Spleen (tissue), 11 donors: Measurements from ENCODE around the gene EIF4A2. TPM values are rescaled to one million over a fixed set of nuclear protein-coding genes. Genes with fewer than 3 reads are reported as not detected.

ENCODE experiments used
- microRNA-seq, 3 donors: library from miRNA; unstranded; fragments of <30 nt; microRNA quantifications; one replicate each; pipeline versions ENCODE4 to v1.1.0, GENCODE V29; 2019 to 2020
- polyA plus RNA-seq, 3 donors: library from polyadenylated mRNA; stranded (reverse); fragments of 200-250 nt; gene quantifications; one replicate each; pipeline ENCODE4 v1.2.1, GENCODE V29; 2013
- small RNA-seq, 4 donors: library from RNA; depleted of rRNA; stranded (forward); fragments of <200 nt; gene quantifications; one replicate each; pipeline ENCODE3, GENCODE V24; 2016
- total RNA-seq, 7 donors: library from RNA; depleted of rRNA in 3 of 7; stranded (reverse); fragments of >200 nt in 3 of 7; fragmentation: NEBNext Ultra II Directional in 4 of 7; extraction: Animal tissue kit (Norgen Biotek cat#: 25700) in 4 of 7; gene quantifications; one replicate each; pipeline versions ENCODE4 v1.1.0 to v1.2.1, GENCODE V29; 2016 to 2021
- donor health status: healthy with polysubstance abuse.
- donor health status: DM: no; HTN: no; CAD: no; lungs with moderate emphysema.
- donor health status: DM: no; HTN: no; CAD: no.
- donor health status: Bipolar disorder and iron deficiency.
- donor health status: healthy.
- donor health status: DM: no; HTN: no; CAD: no.
- donor health status: DM: yes; HTN: yes; CAD: no.

Gene EIF4A2
- total and polyA plus RNA-seq, 10 donors: 255 to 512 (median 357) TPM

Small RNAs within 50 kb of the gene (microRNA-seq; reads per million reads assigned to microRNA genes)
- 10.1 to 25.6 (median 20.6) reads per million in 3 donors for gene MIR1248

Small RNAs within 50 kb of the gene (small RNA-seq; reads per million reads assigned to genes)
- gene RF00092: 0 reads per million in 4 donors
- 0 reads per million in 4 donors for gene RNU6-1105P
- gene SNORA4: 0 reads per million in 4 donors
- gene SNORA63: 0 reads per million in 4 donors
- 0 reads per million in 4 donors for gene SNORA81
- gene SNORD2: 0 reads per million in 4 donors

Other genes with a start within 250 kb of the EIF4A2 start
- 1 to 10 TPM; 4.2 to 7.7 (median 5.9) TPM for gene CRYGS, start 239.2 kb upstream of the EIF4A2 start, total RNA-seq
- gene CRYGS, start 239.2 kb upstream of the EIF4A2 start, polyA plus RNA-seq: 10 to 100 TPM in 2 of 3 donors, 1 to 10 TPM in 1; 7.7 to 24.8 (median 12.1) TPM
- gene TBCCD1, start 216.2 kb upstream of the EIF4A2 start, total RNA-seq: 10 to 100 TPM in 6 of 7 donors, 1 to 10 TPM in 1; 9.8 to 22.1 (median 14.4) TPM
- 1 to 10 TPM; 3.7 to 5.1 (median 3.9) TPM for gene TBCCD1, start 216.2 kb upstream of the EIF4A2 start, polyA plus RNA-seq
- 10 to 100 TPM; 33.0 to 98.2 (median 48.6) TPM for gene DNAJB11, start 212.9 kb upstream of the EIF4A2 start, total RNA-seq
- gene DNAJB11, start 212.9 kb upstream of the EIF4A2 start, polyA plus RNA-seq: 10 to 100 TPM; 27.5 to 29.1 (median 27.8) TPM
- under 1 TPM in 1 of 7 donors, not detected in 6; 0.30 TPM for gene AHSG, start 170.5 kb upstream of the EIF4A2 start, total RNA-seq
- gene AHSG, start 170.5 kb upstream of the EIF4A2 start, polyA plus RNA-seq: not detected
- not detected for gene FETUB, start 143.2 kb upstream of the EIF4A2 start, total RNA-seq
- not detected for gene FETUB, start 143.2 kb upstream of the EIF4A2 start, polyA plus RNA-seq
- not detected for gene HRG, start 117.6 kb upstream of the EIF4A2 start, total RNA-seq
- not detected for gene HRG, start 117.6 kb upstream of the EIF4A2 start, polyA plus RNA-seq
- under 1 TPM in 1 of 7 donors, not detected in 6; 0.36 TPM for gene KNG1, start 66.2 kb upstream of the EIF4A2 start, total RNA-seq
- gene KNG1, start 66.2 kb upstream of the EIF4A2 start, polyA plus RNA-seq: not detected
- gene RFC4, start 22.9 kb downstream of the EIF4A2 start, total RNA-seq: 10 to 100 TPM; 14.4 to 22.0 (median 18.3) TPM
- 10 to 100 TPM; 17.5 to 27.2 (median 23.9) TPM for gene RFC4, start 22.9 kb downstream of the EIF4A2 start, polyA plus RNA-seq
- gene ADIPOQ, start 59.1 kb downstream of the EIF4A2 start, total RNA-seq: under 1 TPM in 1 of 7 donors, not detected in 6; 0.17 TPM
- under 1 TPM in 2 of 3 donors, not detected in 1; 0.11 to 0.12 TPM for gene ADIPOQ, start 59.1 kb downstream of the EIF4A2 start, polyA plus RNA-seq
- 100 to 1,000 TPM; 160 to 247 (median 211) TPM for gene ST6GAL1, start 146.9 kb downstream of the EIF4A2 start, total RNA-seq
- 10 to 100 TPM; 46.7 to 67.5 (median 59.3) TPM for gene ST6GAL1, start 146.9 kb downstream of the EIF4A2 start, polyA plus RNA-seq